Duodenal mucosa (tissue), 2 donors: Measurements from ENCODE around the gene SETBP1.

Experiments
- H3K27ac ChIP-seq: one replicate; pipeline ENCODE4 v1.7.0; 2013; ENCODE audit warnings: low read depth, low read length
- H3K27me3 ChIP-seq, 2 donors: one replicate each; pipeline ENCODE4 v1.7.0; 2013; ENCODE audit warnings: low read length in 2 of 2, control low read depth in 1 of 2; ENCODE audit not compliant: insufficient read depth in 2 of 2, control insufficient read depth in 1 of 2
- H3K36me3 ChIP-seq, 2 donors: one replicate each; pipeline ENCODE4 v1.7.0; 2013; ENCODE audit warnings: low read length in 2 of 2, control low read depth in 1 of 2; ENCODE audit not compliant: insufficient read depth in 2 of 2, control insufficient read depth in 1 of 2
- H3K4me1 ChIP-seq, 2 donors: one replicate each; pipeline ENCODE4 v1.7.0; 2013; ENCODE audit warnings: low read length in 2 of 2, control low read depth in 1 of 2; ENCODE audit not compliant: insufficient read depth in 2 of 2, control insufficient read depth in 1 of 2
- H3K4me3 ChIP-seq, 2 donors: one replicate each; pipeline ENCODE4 v1.7.0; 2013; ENCODE audit warnings: low read length in 2 of 2, low read depth in 1 of 2
- H3K9ac ChIP-seq, 2 donors: one replicate each; pipeline ENCODE4 v1.7.0; 2013; ENCODE audit warnings: low read length in 2 of 2, low read depth in 1 of 2
- H3K9me3 ChIP-seq, 2 donors: one replicate each; pipeline ENCODE4 v1.7.0; 2013; ENCODE audit warnings: low read length in 2 of 2, control low read depth in 1 of 2; ENCODE audit not compliant: control insufficient read depth in 1 of 2

The SETBP1 gene

DNA sequence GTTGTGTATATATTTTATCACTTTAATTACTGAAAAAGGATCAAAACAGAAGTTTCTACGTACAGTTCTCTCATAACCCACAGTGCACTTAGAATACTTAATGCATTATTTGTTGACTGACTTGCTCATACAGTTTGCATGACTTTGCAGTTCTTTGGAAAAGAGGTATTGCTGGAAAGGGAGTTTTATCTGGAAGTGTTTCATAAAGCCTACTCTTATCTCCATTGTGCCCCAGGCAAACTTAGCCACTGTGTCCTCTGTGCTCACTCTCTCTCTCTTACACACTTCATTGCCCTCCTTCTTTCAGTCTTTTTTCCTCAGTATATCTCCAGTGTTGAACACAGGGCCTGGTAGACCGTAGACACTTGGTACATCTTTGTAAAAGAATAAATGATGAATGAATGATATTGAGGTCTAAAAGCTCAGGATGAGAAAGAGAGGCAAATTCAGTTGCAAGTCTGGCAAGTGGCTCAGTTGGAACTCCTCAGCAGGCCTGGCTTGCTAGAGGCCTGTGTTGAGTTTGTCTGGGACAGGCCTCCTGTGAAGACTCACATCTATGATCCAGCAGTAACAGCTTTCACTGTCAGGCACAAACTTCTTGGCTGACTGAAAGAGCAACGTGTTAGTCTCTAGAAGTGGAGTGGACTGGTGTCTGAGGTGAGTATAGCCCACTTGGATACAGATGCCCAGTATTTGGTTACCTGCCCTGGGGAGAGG is 56.1 kb downstream of the SETBP1 start:
- Histone ChIP-seq H3K9me3 (no peaks in the 10 kb centered on the region), H3K4me1 (peaks cover 0 to 2% of the 10 kb centered on the region in 2 donors), H3K27me3 (no peaks in the 10 kb centered on the region), H3K4me3 (no peak overlapping the region), H3K27ac (no peak overlapping the region), H3K36me3 (no peaks in the 10 kb centered on the region), H3K9ac (no peak overlapping the region)

DNA sequence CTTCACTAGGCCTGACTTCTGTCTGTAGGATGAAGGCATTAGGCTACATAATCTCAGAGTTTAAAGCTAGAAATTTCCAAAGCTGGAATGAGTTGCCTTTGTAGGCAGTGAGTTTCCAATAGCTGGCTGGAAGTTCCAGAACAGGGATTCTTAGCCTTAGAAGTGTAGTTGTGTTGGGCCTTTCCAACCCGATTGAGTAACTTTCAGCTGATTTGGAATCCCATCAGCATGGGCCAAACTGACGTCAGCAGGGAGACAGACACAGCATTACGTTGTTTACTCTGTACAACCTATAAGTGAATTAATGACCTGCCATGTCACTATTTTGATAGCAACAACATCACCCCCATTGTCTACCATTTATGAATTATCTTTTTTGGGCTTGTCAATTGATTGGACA is 56.9 kb downstream of the SETBP1 start:
- Histone ChIP-seq H3K36me3 (no peaks in the 10 kb centered on the region), H3K27me3 (no peaks in the 10 kb centered on the region), H3K9me3 (no peaks in the 10 kb centered on the region), H3K4me3 (no peak overlapping the region), H3K4me1 (peaks cover under 1% of the 10 kb centered on the region in 2 donors), H3K27ac (no peak overlapping the region), H3K9ac (no peak overlapping the region)

DNA sequence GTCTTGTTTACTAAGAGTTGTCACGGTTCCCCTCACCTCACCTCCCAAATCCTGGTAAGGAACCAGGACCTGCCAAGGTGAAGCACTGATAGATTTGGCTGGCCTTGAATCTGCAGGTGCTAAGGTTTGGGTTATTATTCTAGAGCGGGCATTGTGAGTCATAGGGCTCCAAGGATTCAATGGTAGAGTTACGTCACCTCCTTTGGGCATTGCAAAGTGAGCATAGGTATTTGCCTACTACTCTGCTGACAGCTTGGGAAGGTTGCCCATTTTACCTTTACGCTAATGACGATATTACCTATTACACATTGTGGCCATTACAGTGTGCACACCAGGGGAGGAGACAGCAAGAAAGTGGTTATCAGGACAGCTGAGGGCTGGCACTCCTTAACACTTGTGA is 59.3 kb downstream of the SETBP1 start:
- H3K27me3 ChIP-seq = no peaks in the 10 kb centered on the region

DNA sequence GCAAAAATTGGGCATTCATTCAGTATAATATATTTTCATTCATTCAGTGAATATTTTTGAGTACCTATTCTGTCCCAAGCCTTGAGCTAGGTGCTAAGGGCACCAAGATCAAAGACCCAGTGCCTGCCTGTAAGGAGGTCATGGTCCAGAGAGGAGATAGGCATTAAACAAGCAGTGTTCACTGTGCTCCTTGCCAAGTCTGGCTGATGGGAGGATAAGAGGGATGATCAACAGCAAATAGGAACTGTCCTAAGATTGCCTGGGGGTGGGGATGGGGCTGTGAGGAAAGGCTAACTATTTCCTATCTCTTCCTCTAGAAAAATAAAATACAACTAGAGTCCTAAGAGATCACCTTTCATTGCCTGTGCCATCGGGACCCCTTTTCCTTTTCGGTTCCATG is 60.4 kb downstream of the SETBP1 start:
- no peaks in the 10 kb centered on the region for H3K9me3 ChIP-seq
- H3K36me3 ChIP-seq = no peaks in the 10 kb centered on the region
- no peak overlapping the region for H3K27ac ChIP-seq
- no peaks in the 10 kb centered on the region for H3K27me3 ChIP-seq
- H3K9ac ChIP-seq = no peak overlapping the region
- H3K4me1 ChIP-seq = peaks cover 7 to 10% of the 10 kb centered on the region in 2 donors
- H3K4me3 ChIP-seq = no peak overlapping the region

More for the DNA sequence above, 59.3 kb downstream of the SETBP1 start:
- Histone ChIP-seq H3K27ac (no peak overlapping the region), H3K4me3 (no peak overlapping the region), H3K9me3 (no peaks in the 10 kb centered on the region), H3K36me3 (no peaks in the 10 kb centered on the region), H3K9ac (no peak overlapping the region), H3K4me1 (peaks cover 7 to 10% of the 10 kb centered on the region in 2 donors)

DNA sequence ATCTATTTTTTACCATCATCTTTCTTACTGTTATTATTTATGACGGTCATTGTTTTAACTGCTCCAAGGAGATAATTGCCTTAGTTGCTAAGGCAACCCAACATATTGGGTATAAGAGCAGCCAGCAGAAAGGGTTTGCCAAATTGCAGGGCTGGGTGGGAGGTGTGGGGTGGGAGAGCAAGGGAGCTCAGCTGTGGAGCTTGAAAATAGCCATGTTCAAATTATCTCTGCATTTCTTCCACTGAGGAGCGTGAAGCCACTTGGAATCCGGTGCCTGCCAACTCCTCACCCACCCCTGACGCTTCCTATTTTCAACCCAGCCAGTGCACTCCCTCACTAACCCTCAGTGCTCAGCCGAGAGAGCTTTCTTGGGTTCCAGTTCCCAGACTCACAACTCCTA is 60.8 kb downstream of the SETBP1 start:
- Histone ChIP-seq H3K36me3 (no peaks in the 10 kb centered on the region), H3K4me3 (no peak overlapping the region), H3K4me1 (peaks cover 7 to 10% of the 10 kb centered on the region in 2 donors), H3K27ac (no peak overlapping the region), H3K27me3 (no peaks in the 10 kb centered on the region), H3K9ac (no peak overlapping the region), H3K9me3 (no peaks in the 10 kb centered on the region)

DNA sequence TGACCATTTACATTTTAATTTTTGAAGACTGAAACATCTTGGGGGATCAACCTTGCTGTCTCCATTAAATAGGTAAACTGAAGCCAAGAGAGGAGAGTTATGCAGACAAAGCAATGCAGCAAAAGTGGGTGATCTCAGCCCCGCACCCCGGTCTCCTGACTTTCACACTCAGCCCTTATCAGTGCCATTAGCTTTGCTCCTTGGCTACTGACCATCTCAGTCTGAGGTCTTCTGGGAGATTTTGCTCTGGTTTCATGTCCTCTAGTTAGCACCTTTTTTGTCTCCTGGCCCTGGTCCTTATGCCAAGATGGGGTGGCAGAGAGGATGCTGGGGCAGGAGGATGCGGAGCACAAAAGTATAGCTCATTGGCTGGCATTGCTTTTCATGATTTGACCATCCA is 61.4 kb downstream of the SETBP1 start:
- peaks cover 7 to 10% of the 10 kb centered on the region in 2 donors for H3K4me1 ChIP-seq
- no peaks in the 10 kb centered on the region for H3K27me3 ChIP-seq
- H3K4me3 ChIP-seq = no peak overlapping the region
- no peak overlapping the region for H3K9ac ChIP-seq
- no peak overlapping the region for H3K27ac ChIP-seq
- no peaks in the 10 kb centered on the region for H3K36me3 ChIP-seq
- no peaks in the 10 kb centered on the region for H3K9me3 ChIP-seq

DNA sequence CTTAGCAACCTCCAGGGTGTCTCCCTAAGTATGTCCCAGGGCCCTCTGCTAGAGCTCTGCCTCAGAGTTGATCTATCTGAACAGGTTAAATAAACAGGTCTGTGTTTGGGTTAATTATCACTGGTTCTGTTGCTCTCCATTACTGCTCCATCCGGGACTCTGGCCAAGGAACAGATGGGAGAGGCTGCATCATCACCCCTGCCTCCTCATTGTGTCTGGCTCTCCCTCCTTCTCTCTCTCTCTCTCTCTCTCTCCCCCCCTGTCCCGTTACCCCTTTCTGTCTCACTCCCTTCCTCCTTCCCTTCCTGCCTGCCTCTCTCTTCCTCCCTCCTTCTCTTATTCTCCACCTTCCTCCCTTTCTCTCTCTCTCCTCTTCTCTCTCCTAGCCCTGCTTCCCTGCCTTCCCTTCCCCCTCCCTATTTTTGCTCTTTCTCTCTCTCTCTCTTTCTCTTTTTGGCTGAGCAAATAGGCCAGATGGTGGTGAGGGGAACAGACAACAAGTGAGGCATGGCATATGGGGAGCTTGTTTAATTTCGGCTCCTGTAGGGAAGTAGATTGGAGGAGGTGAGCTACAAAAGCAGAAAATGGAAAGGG is 62.1 kb downstream of the SETBP1 start:
- H3K9me3 ChIP-seq = no peaks in the 10 kb centered on the region
- no peak overlapping the region for H3K4me3 ChIP-seq
- no peaks in the 10 kb centered on the region for H3K36me3 ChIP-seq
- H3K27ac ChIP-seq = no peak overlapping the region
- no peaks in the 10 kb centered on the region for H3K27me3 ChIP-seq
- H3K4me1 ChIP-seq = peaks cover 7 to 10% of the 10 kb centered on the region in 2 donors
- H3K9ac ChIP-seq = no peak overlapping the region

DNA sequence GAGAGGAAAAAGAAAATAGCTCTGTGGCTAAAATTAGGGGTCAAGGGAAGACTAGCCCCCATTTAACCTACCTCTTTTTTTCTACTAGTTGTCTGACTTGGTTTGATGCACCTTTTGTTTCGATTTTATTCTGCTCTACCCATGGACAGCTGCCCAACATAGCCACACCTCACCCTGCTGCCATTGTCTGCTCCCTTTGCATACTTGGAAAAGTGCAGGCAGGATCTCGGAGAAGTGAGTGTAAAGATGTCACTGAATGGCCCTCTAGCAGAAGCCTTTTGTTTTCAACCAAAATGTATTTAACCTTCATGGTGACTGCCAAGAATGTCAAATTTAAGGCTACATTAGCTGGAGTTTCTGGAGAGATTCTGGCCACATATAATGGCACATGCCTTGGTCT is 62.9 kb downstream of the SETBP1 start:
- no peaks in the 10 kb centered on the region for H3K36me3 ChIP-seq
- H3K9me3 ChIP-seq = no peaks in the 10 kb centered on the region
- no peak overlapping the region for H3K27ac ChIP-seq
- peaks cover 7 to 10% of the 10 kb centered on the region in 2 donors for H3K4me1 ChIP-seq
- H3K9ac ChIP-seq = no peak overlapping the region
- no peaks in the 10 kb centered on the region for H3K27me3 ChIP-seq
- H3K4me3 ChIP-seq = no peak overlapping the region

DNA sequence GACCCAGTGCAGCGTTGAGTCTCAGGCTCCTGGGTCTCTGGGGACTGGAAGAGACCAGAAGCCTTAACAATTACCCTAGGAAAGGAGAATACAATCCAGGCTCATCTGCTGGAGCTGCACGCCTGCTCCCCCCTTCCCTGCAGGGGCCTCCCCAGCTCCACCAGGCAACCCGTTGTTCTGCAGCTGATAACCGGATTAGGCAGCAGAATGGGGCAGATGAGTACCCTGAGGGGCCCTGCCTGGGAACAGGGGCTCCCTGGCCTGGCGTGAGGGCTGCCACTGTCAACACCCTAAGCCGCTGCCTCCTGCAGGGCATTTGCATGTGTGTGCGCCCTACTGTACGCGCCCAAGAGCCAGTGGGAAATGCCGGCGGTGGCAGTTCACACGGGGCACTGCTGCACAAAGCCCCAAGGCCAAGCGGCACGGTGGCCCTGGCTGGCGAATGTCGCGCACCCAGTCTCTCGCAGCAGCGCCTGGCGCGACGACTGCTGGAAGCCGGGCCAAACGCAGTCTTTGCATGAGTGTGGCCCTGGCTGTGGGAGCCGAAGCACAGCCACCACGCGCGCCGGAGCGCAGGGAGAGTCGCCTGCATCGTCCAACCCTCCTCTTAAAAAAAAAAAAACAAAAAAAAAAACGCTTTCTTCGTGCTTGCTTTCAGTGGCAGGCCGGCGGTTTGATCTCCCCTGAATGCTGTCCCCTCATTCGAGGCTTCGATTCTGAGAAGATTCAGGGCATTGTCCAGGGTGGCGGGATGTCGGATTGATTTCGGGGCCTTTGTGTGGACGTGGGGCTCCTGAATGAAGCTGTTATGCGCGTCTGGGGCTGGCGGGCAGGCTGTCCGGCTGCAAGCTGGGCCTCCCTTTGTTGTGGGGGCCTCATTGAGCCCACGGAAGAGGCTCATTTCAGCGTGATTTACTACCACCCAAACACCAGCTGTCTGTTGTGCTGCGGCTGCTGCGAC is 63.8 kb downstream of the SETBP1 start:
- H3K27ac ChIP-seq = no peak overlapping the region
- no peak overlapping the region for H3K4me3 ChIP-seq
- no peaks in the 10 kb centered on the region for H3K36me3 ChIP-seq
- H3K4me1 ChIP-seq = peaks cover 7 to 10% of the 10 kb centered on the region in 2 donors
- no peaks in the 10 kb centered on the region for H3K27me3 ChIP-seq
- no peaks in the 10 kb centered on the region for H3K9me3 ChIP-seq
- no peak overlapping the region for H3K9ac ChIP-seq

DNA sequence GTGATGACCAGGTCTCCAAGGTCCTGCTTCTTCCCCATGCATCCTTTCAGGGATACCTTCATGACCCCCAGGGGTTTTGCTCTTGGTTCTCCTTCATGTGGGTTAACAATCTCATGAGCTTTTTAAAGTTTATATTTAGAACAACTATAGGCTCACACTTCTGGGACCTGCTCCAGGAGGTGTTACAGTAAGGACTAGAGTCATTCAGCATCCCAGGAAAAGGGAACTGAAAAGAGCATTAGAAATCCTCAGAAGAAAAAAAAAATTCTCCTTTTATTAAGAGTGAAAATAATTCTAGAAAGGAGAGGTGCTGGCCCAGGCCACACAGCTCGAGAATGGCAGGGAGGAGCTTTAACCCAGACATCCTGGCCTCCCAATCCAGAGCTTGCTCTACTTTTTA is 66.5 kb downstream of the SETBP1 start:
- H3K27me3 ChIP-seq = no peaks in the 10 kb centered on the region
- no peaks in the 10 kb centered on the region for H3K9me3 ChIP-seq
- no peaks in the 10 kb centered on the region for H3K36me3 ChIP-seq
- H3K9ac ChIP-seq = no peak overlapping the region
- peaks cover 7 to 10% of the 10 kb centered on the region in 2 donors for H3K4me1 ChIP-seq
- no peak overlapping the region for H3K4me3 ChIP-seq
- H3K27ac ChIP-seq = no peak overlapping the region
